NCI-H524 treated with DMSO at 0.1 percent for 48 hours (cell line): ENCODE data around the gene NECTIN4.

Experiments used
- DNase-seq: peaks from one replicate; lab custom pipeline; 2025; lab: John Stamatoyannopoulos, UW

NECTIN4 gene

GRCh38 chr1:161111527-161111926, 22.2 kb upstream of the NECTIN4 start:
- no peak for DNase-seq

- no peak for DNase-seq
These were observed 21.8 kb upstream of the NECTIN4 start for GRCh38 chr1:161111117-161111516.

- no peak for DNase-seq
These were observed 17.1 kb upstream of the NECTIN4 start for GRCh38 chr1:161106431-161106830.

- DNase-seq, result no peak
These were observed 11.2 kb upstream of the NECTIN4 start for GRCh38 chr1:161100556-161100955.

GRCh38 chr1:161099090-161099802, 9.9 kb upstream of the NECTIN4 start:
- DNase-seq, result no peak

GRCh38 chr1:161098210-161099068, 9.1 kb upstream of the NECTIN4 start, which contains the start of gene KLHDC9:
Gene KLHDC9 (plus strand): TSS chr1:161098361. CDS start chr1:161098536, 175 bp downstream.
- peak; percentile 69 for DNase-seq

GRCh38 chr1:161096530-161096929, 7.2 kb upstream of the NECTIN4 start:
- no peak for DNase-seq

GRCh38 chr1:161096015-161096414, 6.7 kb upstream of the NECTIN4 start:
- DNase-seq, result no peak

GRCh38 chr1:161095230-161095629, 5.9 kb upstream of the NECTIN4 start:
- DNase-seq, result no peak

- no peak for DNase-seq
These were observed 5.1 kb upstream of the NECTIN4 start for GRCh38 chr1:161094481-161094880.

- DNase-seq, result no peak
These were observed 3.3 kb upstream of the NECTIN4 start for GRCh38 chr1:161092621-161093028.

- DNase-seq, result no peak
These were observed 2.6 kb upstream of the NECTIN4 start for GRCh38 chr1:161091796-161092507.

GRCh38 chr1:161091093-161091492, 1.7 kb upstream of the NECTIN4 start:
- DNase-seq, result no peak

- no peak for DNase-seq
These were observed 1.3 kb upstream of the NECTIN4 start for GRCh38 chr1:161090617-161091016.

GRCh38 chr1:161089938-161090337, 580 bp upstream of the NECTIN4 start:
- no peak for DNase-seq

GRCh38 chr1:161088587-161089110, 709 bp downstream of the NECTIN4 start:
- no peak for DNase-seq

GRCh38 chr1:161086457-161086856, 2.9 kb downstream of the NECTIN4 start:
- DNase-seq, result no peak

- no peak for DNase-seq
These were observed 4.2 kb downstream of the NECTIN4 start for GRCh38 chr1:161085165-161085564.

GRCh38 chr1:161084597-161084988, 4.8 kb downstream of the NECTIN4 start:
- no peak for DNase-seq

GRCh38 chr1:161083748-161084596, 5.4 kb downstream of the NECTIN4 start:
- no peak for DNase-seq

- no peak for DNase-seq
These were observed 6.2 kb downstream of the NECTIN4 start for GRCh38 chr1:161082996-161083747.
